PFSK-1 (cell line): ENCODE measurements around the gene TMEM59L.

Source experiments
- POLR2AphosphoS5 ChIP-seq: IDR thresholded peaks from 2 replicates; pipeline ENCODE4 v1.6.1; 2012; ENCODE audit warnings: low read depth, mild to moderate bottlenecking, control low read depth, low read length, moderate library complexity
- REST ChIP-seq, 2 experiments: IDR thresholded peaks; 2 replicates each; pipeline versions ENCODE4 v1.6.1 to v1.8.0; 2011 to 2012; ENCODE audit warnings: low read depth in 2 of 2, low read length in 2 of 2, control low read depth in 1 of 2, inconsistent platforms in 1 of 2, mild to moderate bottlenecking in 1 of 2, moderate library complexity in 1 of 2; ENCODE audit not compliant: insufficient read depth in 1 of 2
- SIN3A ChIP-seq: IDR thresholded peaks from 2 replicates; pipeline ENCODE4 v1.6.1; 2012; ENCODE audit warnings: mild to moderate bottlenecking, low read length, moderate library complexity, borderline replicate concordance; ENCODE audit not compliant: insufficient read depth
- TAF1 ChIP-seq: IDR thresholded peaks from 2 replicates; pipeline ENCODE4 v1.6.1; 2012; ENCODE audit warnings: low read length, control low read depth, borderline replicate concordance; ENCODE audit not compliant: insufficient read depth

GRCh38 chr19:18610556-18611326 lies 1.9 kb upstream of the TMEM59L start:
- no peak for TF ChIP-seq POLR2AphosphoS5
- TF ChIP-seq TAF1, result no peak
- no peak for TF ChIP-seq SIN3A
- no peak for TF ChIP-seq REST (IDR thresholded peaks at IDR 0.05; ENCODE audit: insufficient read depth in 1 of 2, low read depth in 2 of 2, low read length in 2 of 2)
